Measurements from ENCODE around the gene SLCO4A1. TPM values are rescaled to one million over a fixed set of nuclear protein-coding genes. Genes with fewer than 3 reads are reported as not detected.
"Not testable (repeated sequence)": the region's sequence is repeated elsewhere in the genome, so short reads cannot be mapped to it uniquely, and the experiment has no call there.

Gene SLCO4A1
- total RNA-seq, 4 donors from 2014 or later: 24.3 to 73.7 (median 40.5) TPM

- peaks cover 0 to 72% of the 10 kb centered on the region in 2 donors for H3K27me3 ChIP-seq
- TF ChIP-seq, protein P1, sequence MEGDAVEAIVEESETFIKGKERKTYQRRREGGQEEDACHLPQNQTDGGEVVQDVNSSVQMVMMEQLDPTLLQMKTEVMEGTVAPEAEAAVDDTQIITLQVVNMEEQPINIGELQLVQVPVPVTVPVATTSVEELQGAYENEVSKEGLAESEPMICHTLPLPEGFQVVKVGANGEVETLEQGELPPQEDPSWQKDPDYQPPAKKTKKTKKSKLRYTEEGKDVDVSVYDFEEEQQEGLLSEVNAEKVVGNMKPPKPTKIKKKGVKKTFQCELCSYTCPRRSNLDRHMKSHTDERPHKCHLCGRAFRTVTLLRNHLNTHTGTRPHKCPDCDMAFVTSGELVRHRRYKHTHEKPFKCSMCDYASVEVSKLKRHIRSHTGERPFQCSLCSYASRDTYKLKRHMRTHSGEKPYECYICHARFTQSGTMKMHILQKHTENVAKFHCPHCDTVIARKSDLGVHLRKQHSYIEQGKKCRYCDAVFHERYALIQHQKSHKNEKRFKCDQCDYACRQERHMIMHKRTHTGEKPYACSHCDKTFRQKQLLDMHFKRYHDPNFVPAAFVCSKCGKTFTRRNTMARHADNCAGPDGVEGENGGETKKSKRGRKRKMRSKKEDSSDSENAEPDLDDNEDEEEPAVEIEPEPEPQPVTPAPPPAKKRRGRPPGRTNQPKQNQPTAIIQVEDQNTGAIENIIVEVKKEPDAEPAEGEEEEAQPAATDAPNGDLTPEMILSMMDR (IDR thresholded peaks at IDR 0.05): no peak
- TF ChIP-seq EP300 (IDR thresholded peaks at IDR 0.05) (no peak), POLR2A (IDR thresholded peaks at IDR 0.05) (no peak)
- H3K4me1 ChIP-seq: no peaks in the 10 kb centered on the region
Measured at GRCh38 chr20:62678553-62678952, 36.2 kb downstream of the SLCO4A1 start.

DNA sequence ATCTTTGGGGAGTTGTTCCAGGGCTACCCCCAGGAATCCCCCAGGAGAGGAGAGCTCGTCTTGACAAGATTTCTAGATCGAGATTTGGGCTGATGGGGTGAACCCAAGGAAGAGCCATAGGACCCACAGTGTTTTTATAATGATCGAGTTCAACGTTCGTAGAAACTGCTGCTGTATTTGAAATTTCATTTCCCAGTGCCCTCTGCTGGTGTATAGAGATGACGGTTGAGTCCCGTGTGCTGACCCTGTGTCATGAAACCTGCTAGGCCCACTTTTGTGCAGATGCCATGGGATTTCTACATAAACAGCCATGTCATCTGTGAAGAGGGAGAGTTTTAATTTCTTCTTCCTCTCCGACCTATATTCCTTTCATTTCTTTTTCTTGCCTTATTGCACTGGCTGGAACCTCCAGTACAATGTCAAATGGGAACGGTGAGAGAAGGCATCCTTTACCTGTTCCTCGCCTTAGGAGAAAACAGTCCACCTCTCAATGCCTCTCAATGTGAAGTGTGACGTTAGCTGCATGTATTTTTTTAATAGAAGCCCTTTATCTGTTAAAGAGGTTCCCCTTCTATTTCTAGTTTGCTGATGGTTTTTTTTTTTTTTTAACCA, 37.8 kb downstream of the SLCO4A1 start:
- Histone ChIP-seq H3K4me3 (no peak overlapping the region), H3K27me3 (peaks cover 0 to 67% of the 10 kb centered on the region in 2 donors), H3K36me3 (no peaks in the 10 kb centered on the region), H3K9me3 (peaks cover 0 to 6% (median 0%) of the 10 kb centered on the region in 4 donors), H3K4me1 (no peaks in the 10 kb centered on the region), H3K27ac (no peak overlapping the region)
- no peak for DNase-seq (ENCODE audit: low spot score in 2 of 2)
- 92 to 93% methylated on average over 11 of the region's 11 CpGs for WGBS, 2 donors
- TF ChIP-seq, protein P1 (IDR thresholded peaks at IDR 0.05): no peak
- TF ChIP-seq POLR2A (IDR thresholded peaks at IDR 0.05): no peak
- no peak for TF ChIP-seq EP300 (IDR thresholded peaks at IDR 0.05)

More at GRCh38 chr20:62678553-62678952, 36.2 kb downstream of the SLCO4A1 start:
- 21 to 38% methylated on average over 9 of the region's 9 CpGs for WGBS, 2 donors
- peaks cover 0 to 6% (median 0%) of the 10 kb centered on the region in 4 donors for H3K9me3 ChIP-seq
- H3K4me3 ChIP-seq: no peak overlapping the region
- H3K27ac ChIP-seq: no peak overlapping the region
- H3K36me3 ChIP-seq: no peaks in the 10 kb centered on the region
- no peak for DNase-seq (ENCODE audit: low spot score in 2 of 2)

DNA sequence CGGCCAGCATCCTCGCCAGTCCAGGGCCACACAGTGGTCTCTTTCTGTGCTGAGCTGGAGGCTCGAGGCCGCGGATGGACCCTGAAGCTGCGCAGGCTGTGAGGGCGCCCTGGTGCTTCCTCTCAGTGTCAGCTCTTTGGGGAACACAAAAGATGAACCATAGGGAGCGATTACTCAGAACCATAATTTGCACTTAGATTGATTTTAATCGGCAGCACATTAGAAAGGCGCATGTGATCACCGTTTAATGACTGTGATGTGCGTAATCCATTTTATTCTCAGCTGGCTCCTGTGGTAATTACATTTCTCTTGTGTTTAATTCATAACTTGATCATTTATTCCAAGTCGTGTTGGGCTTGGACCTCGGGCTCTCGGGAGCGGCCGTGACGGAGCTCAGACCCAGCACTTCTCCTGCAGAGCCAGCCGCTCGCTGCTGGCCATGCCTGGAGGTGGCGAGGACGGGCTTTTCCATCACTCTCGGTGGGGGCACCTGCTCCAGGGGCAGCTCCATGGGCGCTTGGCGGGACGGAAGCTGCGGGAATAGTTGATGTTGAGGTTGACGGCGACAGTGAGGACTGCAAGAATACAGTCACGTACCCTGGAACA, 40.7 kb downstream of the SLCO4A1 start:
- DNase-seq (ENCODE audit: low spot score in 2 of 2): no peak
- no peak overlapping the region for H3K4me3 ChIP-seq
- H3K27ac ChIP-seq: no peak overlapping the region
- WGBS, 2 donors: 76 to 78% methylated on average over 30 of the region's 30 CpGs
- H3K4me1 ChIP-seq: peaks cover 0 to 9% (median 0%) of the 10 kb centered on the region in 4 donors
- H3K27me3 ChIP-seq: peaks cover 0 to 81% of the 10 kb centered on the region in 2 donors
- peaks cover 0 to 6% (median 0%) of the 10 kb centered on the region in 4 donors for H3K9me3 ChIP-seq
- H3K36me3 ChIP-seq: no peaks in the 10 kb centered on the region
- TF ChIP-seq POLR2A (IDR thresholded peaks at IDR 0.05) (no peak), EP300 (IDR thresholded peaks at IDR 0.05) (no peak)
- TF ChIP-seq, protein P1 (IDR thresholded peaks at IDR 0.05): no peak

DNA sequence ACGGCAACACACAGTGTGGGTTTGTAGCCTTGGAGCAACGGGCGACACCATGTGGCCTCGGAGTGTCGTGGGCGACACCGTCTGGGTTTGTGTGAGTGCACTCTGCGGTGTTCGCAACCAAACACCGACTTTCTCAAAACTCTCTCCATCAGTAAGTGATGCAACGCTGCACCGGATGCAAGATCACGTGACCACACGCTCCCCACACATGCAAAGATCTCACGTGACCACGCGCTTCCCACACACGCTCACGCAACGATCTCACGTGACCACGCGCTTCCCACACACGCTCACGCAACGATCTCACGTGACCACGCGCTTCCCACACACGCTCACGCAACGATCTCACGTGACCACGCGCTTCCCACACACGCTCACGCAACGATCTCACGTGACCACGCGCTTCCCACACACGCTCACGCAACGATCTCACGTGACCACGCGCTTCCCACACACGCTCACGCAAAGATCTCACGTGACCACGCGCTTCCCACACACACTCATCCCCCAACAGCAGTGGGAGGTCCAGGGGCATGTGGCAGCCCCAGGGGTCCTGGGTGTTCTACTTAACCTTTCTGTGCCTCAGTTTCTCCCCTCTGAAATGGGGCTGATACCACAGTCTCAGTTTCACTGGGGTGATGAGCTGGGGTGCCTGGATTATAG, 41.5 kb downstream of the SLCO4A1 start:
- H3K36me3 ChIP-seq; H3K4me1 ChIP-seq; DNase-seq (ENCODE audit: low spot score in 2 of 2); H3K4me3 ChIP-seq; H3K27ac ChIP-seq; H3K9me3 ChIP-seq: not testable (repeated sequence)
- 93% methylated on average over 42 to 52 of the region's 52 CpGs for WGBS, 2 donors
- H3K27me3 ChIP-seq: peaks cover 0 to 88% of the 10 kb centered on the region in 2 donors

DNA sequence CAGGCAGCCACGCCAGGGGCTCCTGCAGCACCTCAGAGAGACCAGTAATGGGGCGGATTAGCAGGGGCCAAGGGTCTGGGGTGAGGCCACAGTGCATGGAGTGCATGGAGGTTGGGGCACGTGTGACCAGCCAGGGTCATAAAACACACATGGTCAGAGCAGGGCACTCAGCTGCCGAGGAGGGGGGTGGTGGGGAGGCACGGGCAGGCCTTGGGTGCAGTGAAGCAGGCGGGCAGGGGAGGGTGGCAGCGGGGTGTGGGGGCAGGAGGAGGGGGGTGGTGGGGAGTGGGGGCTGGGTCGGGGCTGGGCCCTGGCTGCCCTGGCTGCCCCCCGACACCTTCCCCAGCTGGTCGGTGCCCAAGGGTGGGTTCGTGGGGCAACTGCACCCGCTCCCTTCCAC, 42.7 kb downstream of the SLCO4A1 start:
- Histone ChIP-seq H3K4me1 (peaks cover 0 to 9% (median 0%) of the 10 kb centered on the region in 4 donors), H3K4me3 (no peak overlapping the region), H3K9me3 (peaks cover 0 to 3% (median 0%) of the 10 kb centered on the region in 4 donors), H3K27me3 (peaks cover 0 to 82% of the 10 kb centered on the region in 2 donors), H3K27ac (no peak overlapping the region), H3K36me3 (no peaks in the 10 kb centered on the region)
- WGBS, 2 donors: 19 to 46% methylated on average over 5 to 12 of the region's 12 CpGs
- DNase-seq (ENCODE audit: low spot score in 2 of 2): no peak
- TF ChIP-seq EP300 (IDR thresholded peaks at IDR 0.05) (no peak), POLR2A (IDR thresholded peaks at IDR 0.05) (no peak)
- TF ChIP-seq, protein P1 (IDR thresholded peaks at IDR 0.05): no peak
